Endometrial microvascular endothelial cells (primary cell): Measurements from ENCODE around the gene SLC29A2. TPM values are rescaled to one million over a fixed set of nuclear protein-coding genes. Genes with fewer than 3 reads are reported as not detected.
"Not testable (repeated sequence)": the region's sequence is repeated elsewhere in the genome, so short reads cannot be mapped to it uniquely, and the experiment has no call there.

Source experiments
- in situ Hi-C: cut with HindIII; loops from 2 replicates; pipeline ENCODE4 v1.10.0; 2017; ENCODE audit warnings: low sequenced_read_pairs, low pct_unique_long_range_greater_than_20kb; ENCODE audit errors: inconsistent ontology term
- total RNA-seq: library from RNA; depleted of rRNA; stranded (reverse); fragments of >200 nt; gene quantifications from one replicate; pipeline ENCODE4 v1.2.3, GENCODE V29; 2015; ENCODE audit errors: inconsistent ontology term

SLC29A2 gene
- total RNA-seq, 1 donor from 2014 or later, result not detected

- in situ Hi-C loops, result no loop called here
Observed at GRCh38 chr11:66361502-66361941, 10.0 kb downstream of the SLC29A2 start.

- in situ Hi-C loops, result no loop called here
Observed at GRCh38 chr11:66360406-66361073, 11.0 kb downstream of the SLC29A2 start.

- in situ Hi-C loops, result no loop called here
Observed at GRCh38 chr11:66359662-66360087, 11.9 kb downstream of the SLC29A2 start.

GRCh38 chr11:66350560-66351235 lies 20.9 kb downstream of the SLC29A2 start:
- in situ Hi-C loops, result not testable (repeated sequence)

- in situ Hi-C loops, result no loop called here
Observed at GRCh38 chr11:66349084-66349386, 22.5 kb downstream of the SLC29A2 start.

- in situ Hi-C loops, result no loop called here
Observed at GRCh38 chr11:66347425-66348276, 23.9 kb downstream of the SLC29A2 start, which contains the start of gene B4GAT1. Gene B4GAT1, minus strand, starts transcription at chr11:66347629. Its CDS starts 84 bp downstream, at chr11:66347545.

- in situ Hi-C loops, result no loop called here
Observed at GRCh38 chr11:66346476-66347424, 24.8 kb downstream of the SLC29A2 start.

GRCh38 chr11:66345316-66345649 lies 26.3 kb downstream of the SLC29A2 start:
- in situ Hi-C loops, result no loop called here

GRCh38 chr11:66344550-66345315 lies 26.8 kb downstream of the SLC29A2 start, which contains the start of gene BRMS1:
Gene BRMS1, minus strand, starts transcription at chr11:66345104. Its CDS starts 2,870 bp downstream, at chr11:66342234.
- in situ Hi-C loops, result no loop called here

GRCh38 chr11:66343176-66343575 lies 28.4 kb downstream of the SLC29A2 start:
- in situ Hi-C loops, result no loop called here

- in situ Hi-C loops, result no loop called here
Observed at GRCh38 chr11:66341502-66342126, 29.9 kb downstream of the SLC29A2 start.

GRCh38 chr11:66340596-66341501 lies 30.7 kb downstream of the SLC29A2 start:
- in situ Hi-C loops, result no loop called here

GRCh38 chr11:66339686-66340483 lies 31.7 kb downstream of the SLC29A2 start:
- in situ Hi-C loops, result no loop called here

- in situ Hi-C loops, result no loop called here
Observed at GRCh38 chr11:66339162-66339675, 32.3 kb downstream of the SLC29A2 start.

- in situ Hi-C loops, result no loop called here
Observed at GRCh38 chr11:66338276-66339161, 33.0 kb downstream of the SLC29A2 start.
